ENCODE data around the gene PIH1D1. TPM values are rescaled to one million over a fixed set of nuclear protein-coding genes. Genes with fewer than 3 reads are reported as not detected.

PIH1D1 gene
- total and polyA plus RNA-seq, 10 of the 15 experiments (the other 5 are each of a cell fraction or from before 2014, with no cell fraction given), result 16.1 to 153 (median 106) TPM

- TF ChIP-seq ZNF217 (IDR thresholded peaks at IDR 0.05), result no peak
- no peak for TF ChIP-seq KDM1A (IDR thresholded peaks at IDR 0.05; ENCODE audit: borderline replicate concordance)
- TF ChIP-seq ELK1 (IDR thresholded peaks at IDR 0.05; ENCODE audit: low read depth, low read length), result no peak
Observed at GRCh38 chr19:49475191-49475917, 23.7 kb upstream of the PIH1D1 start (continued).

- no peak for FAIRE-seq
- no peaks in the 10 kb centered on the region for H3K79me2 ChIP-seq (ENCODE audit: control insufficient read depth, insufficient read depth, low read length)
- H3K27ac ChIP-seq (ENCODE audit: control insufficient read depth, insufficient read depth), result peak overlapping the region; percentile 47; the same call in 1 of the 2 replicates
- peak overlapping the region; percentile 82 for H3K4me3 ChIP-seq
- peak overlapping the region; percentile 61; the same call in 1 of the 2 replicates for H3K9ac ChIP-seq (ENCODE audit: control insufficient read depth, insufficient read depth, low read length)
- DNase-seq (ENCODE audit: low read depth, low spot score), result no peak
- in situ Hi-C loops (cut with MboI), result no loop called here
- peak overlapping the region; percentile 92 for H2AFZ ChIP-seq (ENCODE audit: control insufficient read depth, low read depth, low read length)
- H3K36me3 ChIP-seq (ENCODE audit: control insufficient read depth in 2 of 2, insufficient read depth in 2 of 2, low read length in 1 of 2), result no peaks in the 10 kb centered on the region
- peak; percentile 1; the same call in 2 of the 3 replicates for ATAC-seq
- H3K9me3 ChIP-seq (replicated peaks; ENCODE audit: control insufficient read depth, insufficient read depth, low read length), result no peaks in the 10 kb centered on the region
- CTCF ChIA-PET, result interaction anchor here (1.0 to 5.9 kb wide), 7 partner anchors 9 to 105 kb away, joined by 3 to 68 read pairs (median 6); partner anchors contain the start of genes ALDH16A1, NOSIP and PIH1D1
- TF ChIP-seq YBX1 (IDR thresholded peaks at IDR 0.05) (peak; percentile 61; the same call in 1 of the 2 replicates), NFXL1 (IDR thresholded peaks at IDR 0.05; ENCODE audit: borderline replicate concordance) (no peak), ZNF384 (IDR thresholded peaks at IDR 0.05; ENCODE audit: borderline replicate concordance, low read depth, low read length) (no peak)
- SMC1A ChIA-PET (ENCODE audit: uncharacterized antibody, unreplicated experiment), result interaction anchor here (1.0 to 1.4 kb wide), 4 partner anchors 25 to 204 kb away, joined by 3 to 6 read pairs (median 4); no protein-coding TSS in a partner anchor
- H3K27me3 ChIP-seq (replicated peaks in 1 of 2; ENCODE audit: control insufficient read depth in 2 of 2, insufficient read depth in 2 of 2, low read length in 1 of 2), result no peaks in the 10 kb centered on the region
- RAD21 ChIA-PET (ENCODE audit: unreplicated experiment), result no interaction called here
- BruUV-seq (replicated peaks), result no TSS peak
- POLR2A ChIA-PET, result no interaction called here
- peak overlapping the region; percentile 92 for H3K4me2 ChIP-seq (ENCODE audit: control insufficient read depth, insufficient read depth)
- no peaks in the 10 kb centered on the region for H4K20me1 ChIP-seq (ENCODE audit: control insufficient read depth, insufficient read depth)
- intact Hi-C loops (cut with micrococcal nuclease; ENCODE audit: unreplicated experiment), result loop anchor here (1.0 to 5.0 kb wide), 2 partner anchors 31 to 142 kb away; no protein-coding TSS in a partner anchor
- H3K4me1 ChIP-seq (ENCODE audit: control insufficient read depth, insufficient read depth, low read length), result peaks cover 30% of the 10 kb centered on the region
- WGBS (ENCODE audit: insufficient coverage, insufficient replicate concordance, low lambda C conversion rate, missing lambda C conversion rate), result 0% methylated on average over 9 of the region's 11 CpGs
Observed at GRCh38 chr19:49474542-49474924, 22.9 kb upstream of the PIH1D1 start.
